ENCODE results near the gene CDK1.
"Not testable (repeated sequence)": the region's sequence is repeated elsewhere in the genome, so short reads cannot be mapped to it uniquely, and the experiment has no call there.

Gene CDK1

DNA sequence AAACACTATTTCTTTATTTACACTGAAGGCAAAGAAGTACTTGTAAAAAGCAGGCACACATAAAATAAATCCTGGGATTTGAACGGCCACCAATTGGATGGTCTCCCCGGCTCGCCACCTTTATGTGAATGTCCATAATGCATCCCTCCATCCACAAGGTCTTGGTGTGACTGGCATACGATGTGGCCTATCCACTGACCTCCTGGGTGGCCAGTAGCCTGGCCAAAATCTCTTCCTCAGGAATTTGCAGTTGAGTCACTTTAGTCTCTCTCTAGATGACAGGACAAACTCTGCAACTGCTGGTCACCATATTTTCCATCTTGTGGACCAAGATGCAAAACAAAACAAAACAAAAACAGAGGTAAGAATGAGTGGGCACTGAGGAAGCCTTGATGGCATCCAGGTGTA, 39.1 kb downstream of the CDK1 start:
- DNase-seq, result no peak

DNA sequence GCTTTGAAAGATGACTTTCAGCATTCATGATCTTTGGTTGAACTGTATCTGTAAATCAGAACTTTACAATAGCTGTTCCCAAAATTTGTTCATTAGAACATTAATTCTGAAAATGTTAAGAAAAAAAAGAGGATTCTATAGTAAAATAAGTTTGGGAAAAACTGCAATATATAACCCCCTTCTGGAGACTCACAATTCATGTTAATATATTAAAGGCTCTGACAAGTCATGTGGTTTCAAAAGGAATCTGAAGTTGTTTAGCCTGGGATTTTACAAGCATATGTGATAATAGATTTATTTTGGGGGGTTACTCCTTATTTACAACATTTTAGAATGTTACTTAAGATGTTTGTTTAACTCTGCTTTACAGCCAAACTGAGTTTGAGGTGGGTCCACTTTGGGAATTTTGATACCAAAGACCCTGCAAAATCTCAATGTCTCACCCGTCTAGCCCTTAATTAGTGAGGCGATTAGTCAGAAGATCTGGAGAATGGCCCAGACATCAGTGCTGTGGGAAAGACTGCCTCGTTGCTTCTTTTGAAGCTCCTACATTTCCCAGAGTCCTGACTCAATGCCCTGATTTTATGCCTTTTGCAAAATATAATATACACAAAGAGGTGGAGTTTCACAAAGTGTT, 40.0 kb downstream of the CDK1 start:
- DNase-seq, result no peak

DNA sequence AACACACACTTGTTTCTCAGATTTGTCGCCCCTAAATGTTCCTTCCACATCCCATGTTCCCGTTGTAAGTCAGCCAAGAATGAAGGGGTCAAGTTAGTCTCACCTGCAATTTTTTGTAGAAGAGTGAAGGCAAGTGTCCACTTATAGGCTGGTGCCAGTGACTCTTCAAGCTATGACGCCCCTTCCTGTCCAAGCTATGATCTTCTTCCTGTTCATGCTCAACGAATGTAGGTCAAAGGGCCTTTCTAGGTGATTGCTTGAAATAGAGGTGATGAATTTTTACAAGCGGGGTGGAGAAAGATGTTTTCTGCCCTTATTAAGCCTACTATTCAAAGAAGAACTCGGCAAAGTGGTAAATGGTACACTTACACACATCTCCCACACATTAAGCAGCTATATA, 41.0 kb downstream of the CDK1 start:
- DNase-seq, result no peak

DNA sequence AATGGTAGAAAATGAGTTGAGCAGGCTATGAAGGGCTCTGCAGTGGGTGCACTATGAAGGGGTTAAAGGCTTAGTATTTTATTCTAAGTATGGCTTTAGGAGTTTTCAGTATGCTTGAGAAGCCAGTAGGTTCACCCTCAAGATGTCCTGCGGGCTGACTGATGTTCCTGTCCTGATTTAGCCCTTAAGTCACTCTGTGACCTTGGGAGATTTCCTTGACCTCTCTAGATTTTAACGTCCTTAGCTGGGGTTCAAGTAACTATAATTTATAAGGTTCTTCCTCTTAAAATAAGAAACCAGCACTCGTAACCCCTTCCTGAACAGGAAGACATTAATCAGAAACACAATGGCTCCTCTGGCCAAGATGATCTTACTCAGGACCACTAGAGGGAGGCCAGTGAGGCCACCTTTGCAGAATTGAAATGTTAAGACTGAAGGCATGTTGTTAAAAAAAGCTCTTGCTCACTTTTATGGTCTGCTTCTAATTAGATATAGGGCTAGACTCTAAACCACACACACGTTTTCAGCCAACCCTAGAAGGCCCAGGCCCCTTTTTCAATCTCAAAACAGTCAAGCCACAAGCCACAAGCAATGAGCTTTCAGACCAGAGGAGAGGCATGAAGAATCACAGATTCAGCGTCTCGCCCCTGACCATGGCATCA, 41.9 kb downstream of the CDK1 start:
- no peak for DNase-seq

DNA sequence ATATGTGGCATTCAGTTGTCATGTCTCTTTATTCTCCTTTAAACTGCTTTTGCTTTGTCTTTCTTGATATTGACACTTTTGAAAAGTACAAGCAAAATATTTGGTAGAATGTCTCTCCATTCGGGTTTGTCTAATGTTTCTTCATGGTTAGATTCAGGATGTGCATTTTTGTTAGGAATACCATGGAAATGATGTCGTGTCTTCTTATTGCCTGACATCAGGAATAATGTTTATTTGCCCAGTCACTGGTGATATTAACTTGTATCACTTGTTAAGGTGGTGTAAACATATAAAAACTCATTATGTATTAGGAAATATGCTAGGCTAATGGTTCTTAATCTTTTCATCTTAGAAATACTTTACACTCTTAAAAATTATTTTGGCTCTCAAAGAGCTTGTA, 43.4 kb downstream of the CDK1 start:
- no peak for DNase-seq

GRCh38 chr10:60822809-60823208, 44.5 kb downstream of the CDK1 start:
- DNase-seq, result no peak

- DNase-seq, result no peak
Observed at GRCh38 chr10:60823324-60823723, 45.0 kb downstream of the CDK1 start.

DNA sequence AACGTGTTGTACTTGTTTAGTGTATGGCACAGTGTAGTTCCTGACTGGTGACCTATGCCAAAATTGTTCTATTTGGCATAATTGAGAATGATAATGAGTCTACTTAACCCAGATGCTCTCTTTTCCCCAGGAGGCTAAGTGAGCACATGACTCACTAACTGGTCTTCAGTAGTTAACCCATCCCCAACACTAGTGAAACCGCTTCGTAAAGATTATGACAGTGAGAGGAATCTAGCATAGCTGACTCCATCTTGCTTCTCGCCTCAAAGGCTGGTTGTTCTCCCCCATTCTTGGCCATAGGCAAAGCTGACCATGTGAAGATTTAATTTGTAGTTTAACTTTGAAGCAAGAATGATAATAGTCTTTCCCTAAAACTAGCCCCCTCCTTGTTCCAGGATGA, 47.2 kb downstream of the CDK1 start:
- DNase-seq, result no peak

GRCh38 chr10:60827791-60828488, 49.7 kb downstream of the CDK1 start:
- DNase-seq, result no peak

- no peak for DNase-seq
Observed at GRCh38 chr10:60828489-60828852, 50.2 kb downstream of the CDK1 start.

GRCh38 chr10:60832136-60832535, 53.9 kb downstream of the CDK1 start:
- not testable (repeated sequence) for DNase-seq

DNA sequence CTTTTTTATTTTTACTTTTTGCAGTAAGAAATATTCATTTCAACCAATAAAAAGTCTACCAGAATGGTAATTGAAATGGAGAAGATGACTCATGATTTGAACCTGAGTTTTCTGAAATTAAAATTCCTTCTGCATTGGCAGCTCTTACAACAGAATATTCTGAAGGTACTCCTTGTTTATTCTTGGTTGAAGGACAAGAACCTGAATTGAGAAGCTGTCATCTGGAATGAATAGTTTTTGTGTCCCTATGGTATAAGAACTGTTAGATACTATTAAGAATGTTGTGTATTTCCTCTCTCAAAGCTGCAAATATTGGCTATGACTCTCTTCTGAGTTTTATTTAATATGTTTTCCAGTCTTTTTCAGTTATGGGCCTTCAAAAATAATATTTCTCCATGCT, 56.1 kb downstream of the CDK1 start:
- no peak for DNase-seq

- no peak for DNase-seq
Observed at GRCh38 chr10:60835049-60835448, 56.8 kb downstream of the CDK1 start.

GRCh38 chr10:60841227-60841626, 62.9 kb downstream of the CDK1 start:
- DNase-seq, result not testable (repeated sequence)

DNA sequence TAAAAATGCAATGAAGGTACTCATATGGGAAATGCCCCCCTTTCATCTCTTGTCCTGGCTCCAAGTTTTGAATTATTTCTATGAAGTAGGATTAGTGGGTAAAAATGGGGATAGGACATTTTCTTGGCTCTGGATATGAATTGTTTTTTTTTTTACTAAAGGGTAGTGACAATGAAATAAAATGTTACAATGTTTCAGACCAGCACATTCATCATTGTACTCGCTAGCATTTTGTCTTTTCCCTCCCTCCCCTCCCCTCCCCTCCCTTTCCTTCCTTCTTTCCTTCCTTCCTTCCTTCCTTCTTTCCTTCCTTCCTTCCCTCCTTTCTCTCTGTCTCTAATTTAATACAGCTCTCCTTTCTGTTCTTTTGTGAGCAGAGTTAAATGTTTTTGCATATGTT, 64.4 kb downstream of the CDK1 start:
- DNase-seq, result no peak

All from activated CD4-positive, alpha-beta T cell treated with anti-CD3 and anti-CD28 coated beads for 1 hour (primary cell).